Measurements from ENCODE around the gene MBD2.
A peak's percentile ranks its signal among the peaks of the same experiment; 100 is the strongest.

MBD2 gene

GRCh38 chr18:54192900-54193299, 31.6 kb downstream of the MBD2 start:
- no peak for DNase-seq

- DNase-seq = no peak
Measured at GRCh38 chr18:54192415-54192814, 32.1 kb downstream of the MBD2 start.

GRCh38 chr18:54191352-54191751, 33.1 kb downstream of the MBD2 start:
- DNase-seq = no peak

- no peak for DNase-seq
Measured at GRCh38 chr18:54187372-54187771, 37.1 kb downstream of the MBD2 start.

GRCh38 chr18:54184836-54185235, 39.6 kb downstream of the MBD2 start:
- DNase-seq = no peak

- no peak for DNase-seq
Measured at GRCh38 chr18:54183390-54183789, 41.1 kb downstream of the MBD2 start.

- DNase-seq = no peak
Measured at GRCh38 chr18:54181856-54182602, 42.4 kb downstream of the MBD2 start.

- DNase-seq = no peak
Measured at GRCh38 chr18:54173980-54174630, 50.4 kb downstream of the MBD2 start.

GRCh38 chr18:54173250-54173649, 51.2 kb downstream of the MBD2 start:
- DNase-seq = no peak

GRCh38 chr18:54169431-54170403, 54.8 kb downstream of the MBD2 start:
- no peak for DNase-seq

- no peak for DNase-seq
Measured at GRCh38 chr18:54165450-54165849, 59.0 kb downstream of the MBD2 start.

- no peak for DNase-seq
Measured at GRCh38 chr18:54163453-54163852, 61.0 kb downstream of the MBD2 start.

- no peak for DNase-seq
Measured at GRCh38 chr18:54162431-54162830, 62.0 kb downstream of the MBD2 start.

- DNase-seq = no peak
Measured at GRCh38 chr18:54161267-54161666, 63.2 kb downstream of the MBD2 start.

- DNase-seq = no peak
Measured at GRCh38 chr18:54159906-54160305, 64.6 kb downstream of the MBD2 start.

GRCh38 chr18:54157646-54158385, 66.7 kb downstream of the MBD2 start:
- DNase-seq = no peak

GRCh38 chr18:54155412-54155811, 69.1 kb downstream of the MBD2 start:
- no peak for DNase-seq

GRCh38 chr18:54154231-54154630, 70.2 kb downstream of the MBD2 start:
- DNase-seq = no peak

GRCh38 chr18:54151376-54151775, 73.1 kb downstream of the MBD2 start:
- no peak for DNase-seq

GRCh38 chr18:54150226-54150625, 74.2 kb downstream of the MBD2 start:
- no peak for DNase-seq

GRCh38 chr18:54149078-54149697, 75.3 kb downstream of the MBD2 start:
- peak in 1 of 2 donors; percentile 74 for DNase-seq

- DNase-seq = no peak
Measured at GRCh38 chr18:54148678-54149077, 75.8 kb downstream of the MBD2 start.
